Measurements from ENCODE around the gene CNEP1R1.

The CNEP1R1 gene

GRCh38 chr16:50023641-50024040 is 1.4 kb upstream of the CNEP1R1 start:
- TF ChIP-seq, protein P1, sequence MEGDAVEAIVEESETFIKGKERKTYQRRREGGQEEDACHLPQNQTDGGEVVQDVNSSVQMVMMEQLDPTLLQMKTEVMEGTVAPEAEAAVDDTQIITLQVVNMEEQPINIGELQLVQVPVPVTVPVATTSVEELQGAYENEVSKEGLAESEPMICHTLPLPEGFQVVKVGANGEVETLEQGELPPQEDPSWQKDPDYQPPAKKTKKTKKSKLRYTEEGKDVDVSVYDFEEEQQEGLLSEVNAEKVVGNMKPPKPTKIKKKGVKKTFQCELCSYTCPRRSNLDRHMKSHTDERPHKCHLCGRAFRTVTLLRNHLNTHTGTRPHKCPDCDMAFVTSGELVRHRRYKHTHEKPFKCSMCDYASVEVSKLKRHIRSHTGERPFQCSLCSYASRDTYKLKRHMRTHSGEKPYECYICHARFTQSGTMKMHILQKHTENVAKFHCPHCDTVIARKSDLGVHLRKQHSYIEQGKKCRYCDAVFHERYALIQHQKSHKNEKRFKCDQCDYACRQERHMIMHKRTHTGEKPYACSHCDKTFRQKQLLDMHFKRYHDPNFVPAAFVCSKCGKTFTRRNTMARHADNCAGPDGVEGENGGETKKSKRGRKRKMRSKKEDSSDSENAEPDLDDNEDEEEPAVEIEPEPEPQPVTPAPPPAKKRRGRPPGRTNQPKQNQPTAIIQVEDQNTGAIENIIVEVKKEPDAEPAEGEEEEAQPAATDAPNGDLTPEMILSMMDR (IDR thresholded peaks at IDR 0.05), result no peak
- Histone ChIP-seq H2AFZ (no peak overlapping the region), H3K9me3 (ENCODE audit: control insufficient read depth, low read length) (no peaks in the 10 kb centered on the region), H3K27ac (no peak overlapping the region), H3K27me3 (ENCODE audit: control insufficient read depth, insufficient read depth, low read length) (no peaks in the 10 kb centered on the region), H3K79me2 (peaks cover 4% of the 10 kb centered on the region), H3K4me1 (no peaks in the 10 kb centered on the region), H3K36me3 (ENCODE audit: control insufficient read depth, insufficient read depth, low read length) (no peaks in the 10 kb centered on the region), H3K4me2 (ENCODE audit: low read length) (no peak overlapping the region), H3K9ac (no peak overlapping the region), H3K4me3 (ENCODE audit: low read depth, low read length) (no peak overlapping the region)

- Histone ChIP-seq H3K4me1 (no peaks in the 10 kb centered on the region), H3K79me2 (peaks cover 4% of the 10 kb centered on the region), H3K36me3 (ENCODE audit: control insufficient read depth, insufficient read depth, low read length) (no peaks in the 10 kb centered on the region), H3K4me3 (ENCODE audit: low read depth, low read length) (no peak overlapping the region), H3K27me3 (ENCODE audit: control insufficient read depth, insufficient read depth, low read length) (no peaks in the 10 kb centered on the region), H3K4me2 (ENCODE audit: low read length) (no peak overlapping the region), H3K9me3 (ENCODE audit: control insufficient read depth, low read length) (no peaks in the 10 kb centered on the region), H2AFZ (peak overlapping the region; percentile 91), H3K27ac (no peak overlapping the region), H3K9ac (no peak overlapping the region)
- TF ChIP-seq, protein P1 (IDR thresholded peaks at IDR 0.05), result no peak
Measured at GRCh38 chr16:50024207-50024606, 818 bp upstream of the CNEP1R1 start.

- Histone ChIP-seq H3K79me2 (peaks cover 4% of the 10 kb centered on the region), H3K4me3 (ENCODE audit: low read depth, low read length) (peak overlapping the region; percentile 82), H3K9ac (peak overlapping the region; percentile 70), H3K27ac (peak overlapping the region; percentile 61), H3K36me3 (ENCODE audit: control insufficient read depth, insufficient read depth, low read length) (no peaks in the 10 kb centered on the region), H3K4me1 (no peaks in the 10 kb centered on the region), H2AFZ (peak overlapping the region; percentile 91), H3K27me3 (ENCODE audit: control insufficient read depth, insufficient read depth, low read length) (no peaks in the 10 kb centered on the region), H3K9me3 (ENCODE audit: control insufficient read depth, low read length) (no peaks in the 10 kb centered on the region), H3K4me2 (ENCODE audit: low read length) (peak overlapping the region; percentile 55)
- TF ChIP-seq, protein P1 (IDR thresholded peaks at IDR 0.05), result no peak
Measured at GRCh38 chr16:50025537-50025931, 509 bp downstream of the CNEP1R1 start.

DNA sequence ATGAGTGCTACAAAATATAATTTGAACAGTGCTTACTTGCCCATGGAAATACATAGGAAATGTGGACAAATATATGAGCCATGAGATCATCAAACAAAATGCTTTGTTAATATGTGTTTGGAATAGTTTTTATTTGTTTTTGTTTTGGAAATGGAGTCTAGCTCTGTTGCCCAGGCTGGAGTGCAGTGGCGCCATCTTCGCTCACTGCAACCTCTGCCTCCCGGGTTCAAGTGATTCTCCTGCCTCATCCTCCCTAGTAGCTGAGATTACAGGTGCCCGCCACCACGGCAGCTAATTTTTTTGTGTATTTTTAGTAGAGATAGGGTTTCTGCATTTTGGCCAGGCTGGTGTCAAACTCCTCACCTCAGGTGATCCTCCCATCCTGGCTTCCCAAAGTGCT is 2.8 kb downstream of the CNEP1R1 start:
- H3K27me3 ChIP-seq (ENCODE audit: control insufficient read depth, insufficient read depth, low read length), result no peaks in the 10 kb centered on the region
- no peaks in the 10 kb centered on the region for H3K36me3 ChIP-seq (ENCODE audit: control insufficient read depth, insufficient read depth, low read length)
- H3K27ac ChIP-seq, result no peak overlapping the region
- H3K4me3 ChIP-seq (ENCODE audit: low read depth, low read length), result no peak overlapping the region
- H3K4me2 ChIP-seq (ENCODE audit: low read length), result no peak overlapping the region
- no peak overlapping the region for H2AFZ ChIP-seq
- H3K4me1 ChIP-seq, result no peaks in the 10 kb centered on the region
- H3K79me2 ChIP-seq, result peaks cover 4% of the 10 kb centered on the region
- H3K9me3 ChIP-seq (ENCODE audit: control insufficient read depth, low read length), result no peaks in the 10 kb centered on the region
- H3K9ac ChIP-seq, result no peak overlapping the region
- TF ChIP-seq, protein P1 (IDR thresholded peaks at IDR 0.05), result no peak

- Histone ChIP-seq H3K9ac (no peak overlapping the region), H3K79me2 (no peaks in the 10 kb centered on the region), H3K27ac (no peak overlapping the region), H3K4me1 (no peaks in the 10 kb centered on the region), H2AFZ (no peak overlapping the region), H3K4me3 (ENCODE audit: low read depth, low read length) (no peak overlapping the region), H3K4me2 (ENCODE audit: low read length) (no peak overlapping the region), H3K36me3 (ENCODE audit: control insufficient read depth, insufficient read depth, low read length) (no peaks in the 10 kb centered on the region), H3K27me3 (ENCODE audit: control insufficient read depth, insufficient read depth, low read length) (no peaks in the 10 kb centered on the region), H3K9me3 (ENCODE audit: control insufficient read depth, low read length) (no peaks in the 10 kb centered on the region)
- TF ChIP-seq, protein P1 (IDR thresholded peaks at IDR 0.05), result no peak
Measured at GRCh38 chr16:50035468-50035992, 10.5 kb downstream of the CNEP1R1 start.

Data from parathyroid adenoma (tissue), 2 donors.